Stimulated activated CD4-positive, alpha-beta T cell treated with anti-CD3 and anti-CD28 coated beads, Interleukin-1b, Interleukin-23, amount 100 ng/mL, for 48 hours (primary cell): ENCODE measurements around the gene ISG15.

Source experiments
- DNase-seq: peaks from one replicate; pipeline ENCODE4 v3.0.0-alpha.2; 2020

The ISG15 gene

DNA sequence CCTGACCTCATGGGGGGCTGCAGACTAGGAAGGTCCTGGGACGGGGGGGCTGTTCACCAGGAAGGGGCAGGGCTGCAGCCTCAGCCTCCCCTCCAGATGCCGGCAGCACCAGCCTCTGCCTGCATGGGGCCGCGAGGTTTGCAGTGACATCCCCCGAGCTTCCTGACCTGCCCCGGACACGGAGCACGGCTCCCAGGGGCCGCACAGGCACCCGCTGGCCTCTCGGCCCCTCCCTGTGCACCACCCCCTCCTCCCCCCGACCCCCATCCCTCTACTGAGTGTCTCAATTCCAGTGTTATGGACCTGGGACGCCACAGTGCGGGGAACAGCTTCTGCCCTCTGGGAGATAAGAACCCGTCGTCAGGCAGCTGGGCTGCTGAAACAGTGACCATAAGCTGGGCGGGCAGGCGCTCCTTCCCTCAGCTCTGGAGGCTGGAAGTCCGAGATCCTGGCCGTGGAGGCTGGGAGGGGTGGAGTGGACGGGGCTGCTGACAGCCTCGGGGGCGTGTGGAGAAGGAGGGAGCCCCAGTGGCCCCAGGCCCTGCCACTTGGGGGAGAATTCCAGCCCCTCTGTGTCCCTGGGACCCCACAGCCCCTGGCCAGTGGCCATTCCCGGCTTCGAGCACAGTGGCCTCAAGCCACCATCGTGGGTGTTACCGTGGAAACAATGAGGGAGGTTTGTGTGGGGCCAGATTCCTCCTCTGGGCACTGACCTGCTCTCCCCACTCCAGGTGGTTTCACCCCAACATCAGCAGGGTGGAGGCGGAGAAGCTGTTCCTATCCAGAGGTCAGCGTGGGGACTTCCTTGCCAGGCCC lies 49.3 kb downstream of the ISG15 start:
- no peak for DNase-seq

DNA sequence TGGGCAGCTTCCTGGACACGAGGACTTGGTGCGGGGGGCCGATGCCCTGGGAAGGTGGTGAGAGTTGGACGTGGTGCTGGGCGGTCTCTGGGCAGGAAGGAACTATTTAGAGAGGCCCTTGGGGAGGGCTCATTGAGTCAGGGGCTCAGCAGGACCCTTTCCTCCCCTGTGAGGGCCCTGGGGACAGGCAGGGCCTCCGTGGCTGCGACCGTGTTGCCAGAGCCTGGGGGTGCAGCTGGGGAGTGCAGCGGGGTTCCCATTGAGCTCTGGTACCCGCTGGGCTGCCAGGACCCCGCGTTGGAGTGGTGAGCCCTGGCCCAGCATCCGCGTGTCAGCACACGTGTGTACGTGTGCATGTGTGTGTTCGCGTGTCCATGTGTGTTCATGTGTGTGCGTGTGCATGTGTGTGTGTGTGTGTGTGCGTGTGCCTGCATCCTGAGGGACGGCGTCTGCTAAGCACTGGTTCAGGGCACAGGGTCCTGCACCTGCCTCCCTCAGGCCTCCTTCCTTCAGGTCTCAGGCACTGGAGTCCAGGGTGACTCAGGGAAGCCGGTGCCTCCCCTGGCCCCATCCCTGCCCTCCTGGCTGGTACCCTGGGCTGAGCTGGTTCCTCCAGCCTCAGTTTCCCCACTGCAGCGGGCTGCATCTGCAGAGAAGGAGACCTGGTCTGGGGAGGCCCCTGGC lies 50.1 kb downstream of the ISG15 start:
- no peak for DNase-seq
